Heart right ventricle (tissue), 16 donors: ENCODE data around the gene PDE9A. TPM values are rescaled to one million over a fixed set of nuclear protein-coding genes. Genes with fewer than 3 reads are reported as not detected.

Source experiments
- ATAC-seq, 8 donors: fragments of 200-7000 bp; cut with Tn5 transposase; one replicate each; pipeline ENCODE4 v1.9.1; 2020; ENCODE audit warnings: mild to moderate bottlenecking in 8 of 8, moderate library complexity in 8 of 8, moderate number of reproducible peaks in 1 of 8
- DNase-seq, 2 donors: peaks; one replicate each; pipeline ENCODE4 v3.0.0-alpha.2; 2020
- H3K27ac ChIP-seq, 10 donors: fragments of 200-600 bp; sonication (generic) in 2 of 10; one replicate each; pipeline versions ENCODE4 v1.5.0 to v1.8.0; 2020 to 2022; ENCODE audit warnings: mild to moderate bottlenecking in 3 of 10
- H3K27me3 ChIP-seq, 7 donors: fragments of 200-600 bp; one replicate each; pipeline ENCODE4 v1.8.0; 2021 to 2022; ENCODE audit warnings: mild to moderate bottlenecking in 2 of 7
- H3K36me3 ChIP-seq, 9 donors: fragments of 200-600 bp; sonication (generic) in 1 of 9; one replicate each; pipeline versions ENCODE4 v1.5.0 to v1.8.0; 2020 to 2022; ENCODE audit warnings: mild to moderate bottlenecking in 2 of 9
- H3K4me1 ChIP-seq, 9 donors: fragments of 200-600 bp; sonication (generic) in 1 of 9; one replicate each; pipeline versions ENCODE4 v1.5.0 to v1.8.0; 2020 to 2022; ENCODE audit warnings: mild to moderate bottlenecking in 4 of 9
- H3K4me3 ChIP-seq, 10 donors: fragments of 200-600 bp; sonication (generic) in 2 of 10; one replicate each; pipeline versions ENCODE4 v1.5.0 to v1.8.0; 2020 to 2022; ENCODE audit warnings: mild to moderate bottlenecking in 7 of 10, moderate library complexity in 2 of 10
- H3K9me3 ChIP-seq, 11 donors: fragments of 200-600 bp in 10 of 11; sonication (generic) in 2 of 11; one replicate each; pipeline versions ENCODE4 v1.5.0 to v1.8.0; 2013 to 2022; ENCODE audit warnings: mild to moderate bottlenecking in 2 of 11, control low read depth in 1 of 11, moderate library complexity in 1 of 11
- WGBS, 2 donors: extraction: QIAGEN DNeasy Blood & Tissue Kit; methylation state at CpG; one replicate each; pipeline ENCODE4 v1.1.7; 2013; ENCODE audit warnings: inconsistent platforms in 1 of 2; 5-methylcytosine and 5-hydroxymethylcytosine counted together
- intact Hi-C, 10 donors: fragments of 100-400 bp; cut with DNase I; formaldehyde crosslinking; loops; one replicate each; pipeline versions ENCODE4 v1.11.1 to v1.14.2; 2022
- polyA plus RNA-seq, 2 donors: library from polyadenylated mRNA; stranded (reverse); fragments of 200-250 nt; gene quantifications; one replicate each; pipeline ENCODE4 v1.2.3, GENCODE V29; 2013
- total RNA-seq, 10 donors: library from RNA; stranded (reverse); fragmentation: NEBNext Ultra II Directional in 3 of 10; extraction: Animal tissue kit (Norgen Biotek cat#: 25700) in 3 of 10; gene quantifications; one replicate each; pipeline versions ENCODE4 v1.2.1 to v1.2.4, GENCODE V29; 2021 to 2023
- TF ChIP-seq, protein P1 (sequence below), 9 donors: fragments of 200-600 bp; sonication (generic) in 2 of 9; IDR thresholded peaks; one replicate each; pipeline versions ENCODE4 v1.5.0 to v1.8.0; 2021 to 2022; ENCODE audit warnings: antibody characterized with exemption in 9 of 9, mild to moderate bottlenecking in 5 of 9, moderate library complexity in 1 of 9
- donor health status: Arrhythmogenic right ventricular cardiomyopathy.
- donor health status: ischemic (EF 13 %, LVEDD 7.1; RV severe dilation, severe dysfunction).
- donor health status: healthy with polysubstance abuse.
- donor health status: DM: no; HTN: yes; CAD: no.
- donor health status: DM: no; HTN: no; CAD: no.
- donor health status: ischemic (EF 25% LVEDD 6.9; RV normal size, moderate dysfunction).
- donor health status: ischemic (EF 25% LVEDD 5.7; RV mildly dilated, moderate dysfunction).
- donor health status: healthy.
- donor health status: DM: yes; HTN: yes; CAD: no.
- donor health status: Ischemic cardiomyopathy.
- donor health status: ischemic (EF 35%, LVEDD 5.7; RV mildly dilated, moderate dysfunction).
- donor health status: nonischemic (EF 11% LVEDD 7.7; RV severe dilation, severe dysfunction).
- donor health status: DM: yes; HTN: yes; CAD: no.
- donor health status: PGD.
- donor health status: ischemic (EF 29% LVEDD 5.4; RV normal size, mild dysfunction).
- donor health status: nonischemic (EF 23%, LVEDD 6.1; RV moderate dilation, normal function).

Gene PDE9A
- total and polyA plus RNA-seq, 12 donors = 1.2 to 7.0 (median 2.2) TPM

DNA sequence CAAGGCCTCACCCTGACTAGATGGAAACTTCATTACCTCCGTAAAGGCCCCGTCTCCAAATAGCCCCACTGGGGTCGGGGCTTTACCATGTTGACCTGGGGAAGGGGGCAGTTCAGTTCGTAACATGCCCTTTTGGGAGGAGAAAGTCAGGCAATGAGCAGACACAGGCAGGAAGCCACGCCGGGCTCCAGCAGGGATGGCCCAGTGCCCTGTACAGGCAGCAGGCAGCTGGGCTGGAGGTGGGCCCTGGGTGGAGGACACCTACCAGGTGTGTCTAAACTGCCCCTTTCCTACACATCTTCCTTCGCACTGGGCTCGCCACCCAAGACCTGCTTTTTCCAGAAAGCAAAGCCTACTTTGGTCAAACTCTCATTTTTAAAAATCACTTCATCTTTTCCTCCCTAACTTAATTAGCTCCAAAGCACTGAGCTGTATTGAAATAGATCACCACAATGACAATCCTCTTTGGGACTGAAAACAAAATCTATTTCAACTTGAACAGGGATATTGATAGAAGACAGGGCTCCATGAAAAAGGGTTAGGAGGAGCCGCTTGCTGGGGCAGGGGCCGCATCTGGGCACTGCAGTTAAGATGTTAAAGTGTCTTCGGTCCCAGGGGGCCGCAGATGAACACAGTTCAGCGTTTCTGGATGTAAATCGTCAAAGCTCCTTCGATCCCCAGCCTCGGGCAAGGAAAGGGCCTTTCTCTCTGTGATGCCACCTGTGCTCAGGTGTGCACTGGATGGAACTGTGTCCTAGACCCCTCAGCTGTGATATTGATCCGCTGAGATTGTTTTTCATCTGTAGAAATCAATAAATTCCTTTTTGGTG is 104.6 kb downstream of the PDE9A start:
- 95 to 96% methylated on average over 17 of the region's 17 CpGs for WGBS, 2 donors
- intact Hi-C loops = no loop called here
- ATAC-seq = no peak
- Histone ChIP-seq H3K9me3 (no peaks in the 10 kb centered on the region), H3K36me3 (peaks cover 0 to 47% (median 0%) of the 10 kb centered on the region in 9 donors), H3K27me3 (peaks cover 0 to 6% (median 0%) of the 10 kb centered on the region in 7 donors), H3K4me3 (no peak overlapping the region), H3K27ac (no peak overlapping the region), H3K4me1 (no peaks in the 10 kb centered on the region)
- TF ChIP-seq, protein P1, sequence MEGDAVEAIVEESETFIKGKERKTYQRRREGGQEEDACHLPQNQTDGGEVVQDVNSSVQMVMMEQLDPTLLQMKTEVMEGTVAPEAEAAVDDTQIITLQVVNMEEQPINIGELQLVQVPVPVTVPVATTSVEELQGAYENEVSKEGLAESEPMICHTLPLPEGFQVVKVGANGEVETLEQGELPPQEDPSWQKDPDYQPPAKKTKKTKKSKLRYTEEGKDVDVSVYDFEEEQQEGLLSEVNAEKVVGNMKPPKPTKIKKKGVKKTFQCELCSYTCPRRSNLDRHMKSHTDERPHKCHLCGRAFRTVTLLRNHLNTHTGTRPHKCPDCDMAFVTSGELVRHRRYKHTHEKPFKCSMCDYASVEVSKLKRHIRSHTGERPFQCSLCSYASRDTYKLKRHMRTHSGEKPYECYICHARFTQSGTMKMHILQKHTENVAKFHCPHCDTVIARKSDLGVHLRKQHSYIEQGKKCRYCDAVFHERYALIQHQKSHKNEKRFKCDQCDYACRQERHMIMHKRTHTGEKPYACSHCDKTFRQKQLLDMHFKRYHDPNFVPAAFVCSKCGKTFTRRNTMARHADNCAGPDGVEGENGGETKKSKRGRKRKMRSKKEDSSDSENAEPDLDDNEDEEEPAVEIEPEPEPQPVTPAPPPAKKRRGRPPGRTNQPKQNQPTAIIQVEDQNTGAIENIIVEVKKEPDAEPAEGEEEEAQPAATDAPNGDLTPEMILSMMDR (IDR thresholded peaks at IDR 0.05) = no peak
- DNase-seq = no peak

DNA sequence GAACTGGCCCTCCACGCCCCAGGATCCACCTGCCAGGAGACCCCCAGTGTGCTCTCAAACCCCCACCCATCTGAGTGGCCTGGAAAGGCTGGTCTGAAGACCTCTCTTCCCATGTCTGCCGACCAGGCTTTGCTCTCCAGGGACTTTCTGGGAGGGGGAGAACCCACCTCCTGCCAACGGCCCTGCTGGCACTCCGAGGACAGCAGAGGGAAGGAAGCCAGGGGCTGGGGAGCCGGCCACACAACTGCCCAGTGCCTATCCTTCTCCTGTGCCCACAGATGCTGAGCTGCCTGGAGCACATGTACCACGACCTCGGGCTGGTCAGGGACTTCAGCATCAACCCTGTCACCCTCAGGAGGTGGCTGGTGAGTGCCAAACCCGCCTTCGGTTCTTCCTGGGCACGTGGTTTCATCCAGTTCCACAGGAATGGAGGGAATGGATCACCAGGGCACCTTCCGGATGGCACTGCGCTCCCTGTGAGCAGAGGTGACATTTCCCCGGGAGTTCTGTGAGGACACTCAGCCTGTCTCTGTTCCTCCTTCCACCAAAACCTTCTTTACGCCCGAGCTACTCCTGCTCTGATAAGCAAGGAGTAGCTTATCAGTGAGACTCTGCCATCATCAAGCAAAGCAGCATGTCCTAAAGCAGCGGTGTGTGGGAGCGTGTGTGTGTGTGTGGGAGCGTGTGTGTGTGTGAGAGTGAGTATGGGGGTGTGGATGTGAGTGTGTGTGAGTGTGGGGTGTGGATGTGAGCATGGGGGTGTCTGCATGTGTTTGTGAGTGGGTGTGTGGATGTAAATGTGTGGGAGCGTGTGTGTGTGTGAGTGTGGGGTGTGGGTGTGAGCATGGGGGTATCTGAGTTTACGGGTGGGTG is 105.5 kb downstream of the PDE9A start:
- 69 to 74% methylated on average over 20 of the region's 20 CpGs for WGBS, 2 donors
- Histone ChIP-seq H3K4me1 (no peaks in the 10 kb centered on the region), H3K9me3 (no peaks in the 10 kb centered on the region), H3K36me3 (peaks cover 0 to 56% (median 0%) of the 10 kb centered on the region in 9 donors), H3K27me3 (peaks cover 0 to 6% (median 0%) of the 10 kb centered on the region in 7 donors), H3K27ac (no peak overlapping the region), H3K4me3 (no peak overlapping the region)
- ATAC-seq (no peak), DNase-seq (no peak)
- intact Hi-C loops = no loop called here
- TF ChIP-seq, protein P1 (IDR thresholded peaks at IDR 0.05) = no peak

DNA sequence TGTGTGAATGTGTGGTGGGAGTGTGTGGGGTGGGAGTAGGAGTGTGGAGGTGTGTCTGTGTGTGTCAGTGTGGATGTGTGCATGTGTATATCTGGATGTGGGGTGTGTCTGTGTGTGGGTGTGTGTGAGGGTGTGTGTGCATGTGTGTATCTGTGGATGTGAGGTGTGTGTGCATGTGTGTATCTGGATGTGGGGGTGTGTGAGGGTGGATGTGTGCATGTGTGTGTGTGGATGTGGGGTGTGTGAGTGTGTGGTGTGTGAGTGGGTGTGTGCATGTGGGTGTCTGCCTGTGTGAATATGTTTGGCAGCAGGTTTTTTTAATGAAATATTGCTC is 106.1 kb downstream of the PDE9A start:
- H3K27me3 ChIP-seq = peaks cover 0 to 6% (median 0%) of the 10 kb centered on the region in 7 donors
- peaks cover 0 to 60% (median 0%) of the 10 kb centered on the region in 9 donors for H3K36me3 ChIP-seq
- TF ChIP-seq, protein P1 (IDR thresholded peaks at IDR 0.05) = no peak
- DNase-seq = no peak
- no peaks in the 10 kb centered on the region for H3K4me1 ChIP-seq
- H3K9me3 ChIP-seq = no peaks in the 10 kb centered on the region
- no peak for ATAC-seq
- intact Hi-C loops = no loop called here
- no peak overlapping the region for H3K27ac ChIP-seq
- H3K4me3 ChIP-seq = no peak overlapping the region

DNA sequence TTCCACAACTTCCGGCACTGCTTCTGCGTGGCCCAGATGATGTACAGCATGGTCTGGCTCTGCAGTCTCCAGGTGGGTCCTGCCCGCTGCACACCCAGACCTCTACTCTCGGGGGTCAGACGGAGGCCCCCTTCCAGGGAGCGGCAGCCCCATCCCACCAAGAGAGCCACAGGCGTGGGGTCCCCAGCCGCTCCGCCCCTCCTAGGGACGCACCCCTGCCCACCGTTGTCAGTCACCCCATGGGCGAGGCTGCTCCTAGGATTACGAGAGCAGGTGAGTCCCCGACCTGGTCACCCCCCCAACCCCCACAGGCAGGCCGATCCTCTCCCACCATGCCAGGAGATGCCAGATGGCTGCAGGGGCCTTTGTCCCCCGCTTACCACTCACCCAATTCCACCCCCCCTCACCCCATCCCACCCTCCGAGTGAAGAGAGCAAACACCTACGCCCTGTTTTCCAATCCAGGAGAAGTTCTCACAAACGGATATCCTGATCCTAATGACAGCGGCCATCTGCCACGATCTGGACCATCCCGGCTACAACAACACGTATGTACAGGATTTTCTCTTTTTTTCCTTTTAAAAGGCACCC is 107.0 kb downstream of the PDE9A start:
- TF ChIP-seq, protein P1 (IDR thresholded peaks at IDR 0.05) = no peak
- no peaks in the 10 kb centered on the region for H3K9me3 ChIP-seq
- ATAC-seq (no peak), DNase-seq (no peak)
- no peak overlapping the region for H3K4me3 ChIP-seq
- H3K36me3 ChIP-seq = peaks cover 0 to 55% (median 0%) of the 10 kb centered on the region in 9 donors
- WGBS, 2 donors = 90% methylated on average over 23 of the region's 23 CpGs
- no peak overlapping the region for H3K27ac ChIP-seq
- H3K4me1 ChIP-seq = no peaks in the 10 kb centered on the region
- peaks cover 0 to 6% (median 0%) of the 10 kb centered on the region in 7 donors for H3K27me3 ChIP-seq
- intact Hi-C loops = no loop called here
